HAP-1 (cell line): ENCODE data around the gene COL6A2.

Experiments
- DNase-seq, 2 experiments: peaks; one replicate each; pipeline ENCODE4 v3.0.0-alpha.2; 2016 to 2020; ENCODE audit warnings: low spot score in 2 of 2
- H3K27me3 ChIP-seq: fragments of 250-450 bp; sonication (Bioruptor Pico); 2 replicates; pipeline ENCODE4 v1.5.1; 2020; ENCODE audit warnings: low read depth, mild to moderate bottlenecking, moderate library complexity
- H3K36me3 ChIP-seq: fragments of 250-450 bp; sonication (Bioruptor Pico); replicated peaks from 2 replicates; pipeline ENCODE4 v1.5.1; 2020; ENCODE audit warnings: mild to moderate bottlenecking
- H3K4me1 ChIP-seq: fragments of 250-450 bp; sonication (Bioruptor Pico); 2 replicates; pipeline ENCODE4 v1.5.1; 2020; ENCODE audit warnings: mild to moderate bottlenecking
- H3K4me3 ChIP-seq: fragments of 250-450 bp; sonication (Bioruptor Pico); 2 replicates; pipeline ENCODE4 v1.5.1; 2020; ENCODE audit warnings: mild to moderate bottlenecking, moderate library complexity
- H3K9me3 ChIP-seq: fragments of 250-450 bp; sonication (Bioruptor Pico); 2 replicates; pipeline ENCODE4 v1.5.1; 2020; ENCODE audit warnings: mild to moderate bottlenecking, moderate library complexity
- in situ Hi-C: fragments of 300-500 bp; cut with MboI; formaldehyde crosslinking; loops from 3 replicates; pipeline ENCODE4 v1.14.3; 2020; ENCODE audit warnings: low sequenced_read_pairs, inconsistent platforms, mixed read lengths

Gene COL6A2

GRCh38 chr21:46122758-46123683 is 25.1 kb downstream of the COL6A2 start:
- H3K4me3 ChIP-seq: no peak overlapping the region
- in situ Hi-C loops: no loop called here
- no peak for DNase-seq
- no peaks in the 10 kb centered on the region for H3K9me3 ChIP-seq
- H3K27me3 ChIP-seq: no peaks in the 10 kb centered on the region
- H3K36me3 ChIP-seq: peaks cover 2% of the 10 kb centered on the region
- no peaks in the 10 kb centered on the region for H3K4me1 ChIP-seq

- H3K4me1 ChIP-seq: no peaks in the 10 kb centered on the region
- in situ Hi-C loops: no loop called here
- no peak overlapping the region for H3K4me3 ChIP-seq
- no peak for DNase-seq
- H3K27me3 ChIP-seq: no peaks in the 10 kb centered on the region
- H3K9me3 ChIP-seq: no peaks in the 10 kb centered on the region
- peaks cover 2% of the 10 kb centered on the region for H3K36me3 ChIP-seq
These were observed 26.4 kb downstream of the COL6A2 start for GRCh38 chr21:46124083-46124925.

GRCh38 chr21:46124926-46125845 is 27.3 kb downstream of the COL6A2 start:
- H3K36me3 ChIP-seq: peaks cover 2% of the 10 kb centered on the region
- no peak overlapping the region for H3K4me3 ChIP-seq
- H3K4me1 ChIP-seq: no peaks in the 10 kb centered on the region
- no peaks in the 10 kb centered on the region for H3K27me3 ChIP-seq
- in situ Hi-C loops: no loop called here
- no peaks in the 10 kb centered on the region for H3K9me3 ChIP-seq
- DNase-seq: no peak

GRCh38 chr21:46125846-46126301 is 28.0 kb downstream of the COL6A2 start:
- Histone ChIP-seq H3K4me3 (no peak overlapping the region), H3K27me3 (no peaks in the 10 kb centered on the region), H3K4me1 (no peaks in the 10 kb centered on the region), H3K36me3 (no peaks in the 10 kb centered on the region; the same call in none of the 2 replicates), H3K9me3 (no peaks in the 10 kb centered on the region)
- in situ Hi-C loops: no loop called here
- no peak for DNase-seq

GRCh38 chr21:46126309-46127238 is 28.7 kb downstream of the COL6A2 start:
- Histone ChIP-seq H3K4me1 (no peaks in the 10 kb centered on the region), H3K4me3 (no peak overlapping the region), H3K9me3 (no peaks in the 10 kb centered on the region), H3K36me3 (no peaks in the 10 kb centered on the region; the same call in none of the 2 replicates), H3K27me3 (no peaks in the 10 kb centered on the region)
- in situ Hi-C loops: no loop called here
- no peak for DNase-seq

GRCh38 chr21:46127239-46128105 is 29.6 kb downstream of the COL6A2 start:
- no peaks in the 10 kb centered on the region for H3K9me3 ChIP-seq
- in situ Hi-C loops: no loop called here
- no peaks in the 10 kb centered on the region for H3K27me3 ChIP-seq
- H3K36me3 ChIP-seq: no peaks in the 10 kb centered on the region; the same call in none of the 2 replicates
- no peaks in the 10 kb centered on the region for H3K4me1 ChIP-seq
- no peak for DNase-seq
- H3K4me3 ChIP-seq: no peak overlapping the region

- no peaks in the 10 kb centered on the region for H3K4me1 ChIP-seq
- no peaks in the 10 kb centered on the region for H3K9me3 ChIP-seq
- in situ Hi-C loops: no loop called here
- no peaks in the 10 kb centered on the region; the same call in none of the 2 replicates for H3K36me3 ChIP-seq
- H3K4me3 ChIP-seq: no peak overlapping the region
- no peaks in the 10 kb centered on the region for H3K27me3 ChIP-seq
- DNase-seq: no peak
These were observed 30.4 kb downstream of the COL6A2 start for GRCh38 chr21:46128106-46128932.

GRCh38 chr21:46128933-46129571 is 31.1 kb downstream of the COL6A2 start:
- Histone ChIP-seq H3K36me3 (no peaks in the 10 kb centered on the region; the same call in none of the 2 replicates), H3K4me1 (no peaks in the 10 kb centered on the region), H3K27me3 (no peaks in the 10 kb centered on the region), H3K4me3 (no peak overlapping the region), H3K9me3 (no peaks in the 10 kb centered on the region)
- in situ Hi-C loops: no loop called here
- no peak for DNase-seq

- Histone ChIP-seq H3K4me1 (no peaks in the 10 kb centered on the region), H3K4me3 (no peak overlapping the region), H3K9me3 (no peaks in the 10 kb centered on the region), H3K27me3 (no peaks in the 10 kb centered on the region), H3K36me3 (no peaks in the 10 kb centered on the region; the same call in none of the 2 replicates)
- no peak for DNase-seq
- in situ Hi-C loops: no loop called here
These were observed 32.1 kb downstream of the COL6A2 start for GRCh38 chr21:46129846-46130651.
